DMS79 treated with DMSO at 0.1 percent for 48 hours (cell line): Measurements from ENCODE around the gene DENND10.
"Not testable (repeated sequence)": the region's sequence is repeated elsewhere in the genome, so short reads cannot be mapped to it uniquely, and the experiment has no call there.

ENCODE experiments used
- DNase-seq: peaks from one replicate; lab custom pipeline; 2025; lab: John Stamatoyannopoulos, UW

Gene DENND10, protein sequence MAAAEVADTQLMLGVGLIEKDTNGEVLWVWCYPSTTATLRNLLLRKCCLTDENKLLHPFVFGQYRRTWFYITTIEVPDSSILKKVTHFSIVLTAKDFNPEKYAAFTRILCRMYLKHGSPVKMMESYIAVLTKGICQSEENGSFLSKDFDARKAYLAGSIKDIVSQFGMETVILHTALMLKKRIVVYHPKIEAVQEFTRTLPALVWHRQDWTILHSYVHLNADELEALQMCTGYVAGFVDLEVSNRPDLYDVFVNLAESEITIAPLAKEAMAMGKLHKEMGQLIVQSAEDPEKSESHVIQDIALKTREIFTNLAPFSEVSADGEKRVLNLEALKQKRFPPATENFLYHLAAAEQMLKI

DNA sequence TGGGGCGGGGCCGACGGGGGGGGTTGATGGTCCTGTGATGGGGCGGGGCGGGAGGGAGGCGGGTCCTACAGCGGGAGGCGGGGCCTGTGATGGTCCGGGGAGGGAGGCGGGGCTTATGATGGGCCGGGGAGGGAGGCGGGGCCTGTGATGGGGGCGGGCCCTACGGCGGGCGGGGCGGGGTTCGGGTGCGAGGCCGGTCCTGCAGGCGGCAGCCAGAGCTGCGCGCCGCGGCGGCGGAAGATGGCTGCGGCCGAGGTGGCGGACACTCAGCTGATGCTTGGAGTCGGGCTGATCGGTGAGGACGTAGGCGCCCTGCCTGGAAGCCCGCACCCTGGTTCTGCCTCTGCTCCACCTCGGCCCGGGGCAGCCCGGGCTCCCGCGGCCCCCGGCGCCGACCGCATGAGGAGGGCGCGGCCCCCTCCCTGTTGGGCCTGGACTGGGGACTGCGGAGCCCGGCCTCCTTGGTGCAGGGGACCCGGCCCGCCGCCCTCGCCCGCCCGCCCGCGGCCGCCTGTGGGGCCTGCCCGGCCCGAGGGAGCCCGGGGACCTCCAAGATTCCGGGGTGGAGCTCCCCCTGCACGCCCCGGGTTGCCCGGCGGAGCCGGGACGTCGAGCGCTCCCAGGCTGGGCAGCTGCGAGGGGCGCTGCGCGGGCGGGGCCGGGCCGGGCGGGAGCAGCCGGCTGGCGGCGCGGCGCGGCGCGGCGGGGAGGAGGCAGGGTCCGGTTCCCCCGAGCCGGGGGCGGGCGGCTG lies at the start of gene DENND10:
Gene DENND10, plus strand, starts transcription at position 211 of the 751 bp plus-strand sequence. Its CDS starts 30 bp downstream, at position 241.
- no peak for DNase-seq

DNA sequence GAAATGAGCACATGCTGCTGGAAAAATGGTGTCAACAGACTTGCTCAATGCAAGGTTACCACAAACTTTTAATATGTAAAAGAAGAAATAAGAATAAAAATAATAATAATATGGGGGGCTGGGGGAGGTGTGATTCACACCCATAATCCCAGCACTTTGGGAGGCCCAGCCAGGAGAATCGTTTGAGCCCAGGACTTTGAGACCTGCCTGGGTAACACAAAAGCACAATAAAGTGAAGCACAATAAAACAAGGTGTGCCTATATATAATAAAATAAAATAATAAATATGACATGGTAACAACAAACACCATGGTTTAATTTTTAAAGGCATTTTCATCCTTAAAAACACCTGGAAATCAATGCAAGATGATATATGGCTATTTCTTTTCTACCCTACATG lies 48.4 kb upstream of the DENND10 start:
- no peak for DNase-seq

DNA sequence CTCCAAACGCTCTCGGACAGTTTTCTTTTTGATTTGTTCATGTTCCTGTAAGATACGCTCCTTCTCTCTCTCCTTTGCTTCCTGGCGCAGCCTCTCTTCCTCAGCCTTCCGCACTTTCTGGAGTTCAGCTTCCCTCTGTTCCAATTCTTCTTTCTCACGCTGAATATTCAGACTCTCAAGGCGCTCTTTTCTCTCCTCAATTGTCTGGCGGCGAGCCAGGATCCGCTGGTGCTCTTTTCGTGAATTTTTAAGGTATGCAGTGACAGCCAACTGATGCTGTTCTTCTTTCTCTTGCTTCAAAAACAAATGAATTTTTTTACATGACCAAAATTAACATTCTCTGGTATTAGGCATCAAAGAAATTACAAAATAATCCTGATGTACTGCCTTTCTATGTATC lies 45.9 kb upstream of the DENND10 start:
- no peak for DNase-seq

DNA sequence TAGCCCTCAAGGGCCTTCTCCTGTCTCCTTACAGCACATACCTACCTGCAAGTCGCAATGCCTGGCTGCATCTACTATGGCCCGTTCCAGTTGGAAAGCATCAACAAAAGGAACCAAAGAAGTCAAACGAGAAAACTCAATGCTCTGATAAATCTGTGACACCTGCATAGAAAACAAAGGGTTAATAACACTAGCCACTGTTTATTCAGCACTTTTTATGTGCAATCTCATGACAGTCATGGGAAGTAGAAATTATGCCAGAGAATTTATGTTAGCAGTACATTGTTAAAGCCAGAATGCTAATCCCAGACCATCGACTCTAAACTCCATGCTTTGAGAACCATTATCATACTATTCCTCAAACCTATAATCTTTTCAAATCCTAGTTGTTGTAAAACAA lies 44.4 kb upstream of the DENND10 start:
- DNase-seq, result no peak

DNA sequence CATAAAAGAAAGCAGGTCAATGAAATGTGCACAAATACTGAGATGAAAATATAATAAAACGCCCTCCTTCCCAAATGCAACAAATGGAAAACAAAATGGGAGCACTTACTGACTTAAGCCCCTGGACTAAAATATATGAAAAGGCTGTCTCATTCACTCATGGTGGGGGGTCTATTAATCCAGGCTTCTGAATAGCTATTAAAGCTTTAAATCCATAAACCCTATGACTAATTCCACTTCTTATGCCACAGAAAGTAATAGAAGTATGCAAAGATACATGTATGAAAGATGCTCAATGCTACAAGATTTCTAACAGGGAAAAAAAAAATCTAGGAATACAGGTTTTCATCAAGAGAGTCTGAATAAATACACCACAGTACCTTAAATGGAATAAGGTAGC lies 43.8 kb upstream of the DENND10 start:
- DNase-seq, result no peak

DNA sequence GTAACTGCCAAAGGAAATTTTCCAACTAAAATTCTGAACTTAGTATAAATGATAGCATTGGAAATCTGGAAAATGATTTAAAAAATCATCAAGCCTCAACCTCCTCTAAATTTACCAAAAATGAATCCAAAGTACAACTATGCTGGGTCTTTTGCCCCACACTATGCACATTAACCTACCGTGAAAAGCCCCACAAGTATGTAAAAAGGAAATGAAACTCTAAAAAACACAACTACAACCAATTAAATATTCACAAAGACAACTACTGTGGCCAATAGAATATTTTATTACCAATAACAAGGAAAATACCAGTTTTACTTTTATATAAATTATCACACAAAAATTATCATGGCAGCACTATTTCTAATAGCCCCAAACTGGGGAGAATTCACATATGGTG lies 42.6 kb upstream of the DENND10 start:
- no peak for DNase-seq

DNA sequence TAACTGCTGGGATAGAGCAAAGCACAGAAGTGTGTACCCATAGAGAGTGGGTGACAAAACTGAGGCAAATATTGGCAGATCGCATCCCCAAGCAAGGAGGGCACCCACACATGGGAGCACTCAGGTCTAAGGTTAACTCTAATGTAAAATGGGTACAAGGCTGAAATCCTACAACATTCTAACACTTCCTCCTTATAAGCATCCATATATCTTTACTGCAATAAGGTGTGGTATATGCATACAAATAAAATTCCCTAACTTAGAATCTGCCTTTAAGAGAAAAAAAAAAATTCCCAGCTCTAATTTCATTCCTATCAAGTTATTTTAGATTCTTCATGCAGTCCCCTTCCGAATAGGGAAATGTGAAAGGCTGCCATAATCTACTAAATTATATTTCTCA lies 42.0 kb upstream of the DENND10 start:
- DNase-seq, result no peak

DNA sequence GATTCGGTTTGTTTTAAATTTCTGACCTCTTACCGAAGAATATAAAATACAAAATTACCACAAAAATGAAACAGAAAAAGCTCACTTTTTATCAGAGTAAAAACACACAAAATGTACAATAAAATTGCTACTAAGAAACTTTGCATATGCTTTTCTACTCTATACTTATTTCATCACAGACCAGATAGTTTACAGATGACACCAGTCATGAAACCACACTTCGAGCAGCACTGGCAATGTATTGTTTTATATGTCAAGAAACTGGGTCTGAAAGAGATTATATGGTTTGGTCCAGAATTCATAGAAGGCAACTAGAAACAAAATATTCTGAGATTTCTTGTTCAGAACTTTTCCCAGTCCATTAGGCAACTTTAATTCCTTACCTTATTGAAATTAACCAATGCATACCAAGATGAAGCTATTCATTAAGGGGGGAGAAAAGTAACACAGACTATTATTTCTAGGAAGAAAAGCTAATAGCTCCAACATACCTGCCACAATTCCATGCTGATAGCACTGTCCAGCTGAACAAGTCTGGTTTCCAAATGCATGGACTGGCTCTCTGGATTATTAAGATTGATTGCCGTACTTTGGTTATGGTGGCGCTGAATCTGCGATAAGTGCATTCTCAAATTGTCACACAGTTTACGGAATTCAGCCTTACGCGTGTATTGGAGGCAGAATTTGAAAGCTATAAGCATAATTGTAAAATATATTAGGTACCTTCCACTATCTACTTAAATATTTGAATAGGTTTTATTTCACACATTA lies 33.3 kb upstream of the DENND10 start:
- no peak for DNase-seq

DNA sequence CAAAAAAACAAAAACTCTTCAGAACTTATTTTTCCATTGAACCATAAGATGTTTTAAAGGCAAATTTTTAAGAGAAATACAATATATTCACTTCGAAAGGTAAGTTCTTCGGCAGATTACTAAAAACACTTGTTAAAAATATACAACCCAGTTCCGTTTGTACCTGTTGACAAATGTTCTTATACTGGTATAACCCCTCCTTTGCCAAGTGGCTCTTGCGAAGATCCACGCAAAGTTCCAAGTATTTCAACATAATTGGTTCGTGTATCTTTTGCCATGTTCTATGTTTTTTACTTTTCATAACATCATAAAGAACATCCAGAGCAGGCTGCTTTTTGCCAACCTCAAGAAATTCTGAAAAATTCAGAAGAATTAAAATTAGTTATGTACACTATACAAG lies 30.3 kb upstream of the DENND10 start:
- no peak for DNase-seq

DNA sequence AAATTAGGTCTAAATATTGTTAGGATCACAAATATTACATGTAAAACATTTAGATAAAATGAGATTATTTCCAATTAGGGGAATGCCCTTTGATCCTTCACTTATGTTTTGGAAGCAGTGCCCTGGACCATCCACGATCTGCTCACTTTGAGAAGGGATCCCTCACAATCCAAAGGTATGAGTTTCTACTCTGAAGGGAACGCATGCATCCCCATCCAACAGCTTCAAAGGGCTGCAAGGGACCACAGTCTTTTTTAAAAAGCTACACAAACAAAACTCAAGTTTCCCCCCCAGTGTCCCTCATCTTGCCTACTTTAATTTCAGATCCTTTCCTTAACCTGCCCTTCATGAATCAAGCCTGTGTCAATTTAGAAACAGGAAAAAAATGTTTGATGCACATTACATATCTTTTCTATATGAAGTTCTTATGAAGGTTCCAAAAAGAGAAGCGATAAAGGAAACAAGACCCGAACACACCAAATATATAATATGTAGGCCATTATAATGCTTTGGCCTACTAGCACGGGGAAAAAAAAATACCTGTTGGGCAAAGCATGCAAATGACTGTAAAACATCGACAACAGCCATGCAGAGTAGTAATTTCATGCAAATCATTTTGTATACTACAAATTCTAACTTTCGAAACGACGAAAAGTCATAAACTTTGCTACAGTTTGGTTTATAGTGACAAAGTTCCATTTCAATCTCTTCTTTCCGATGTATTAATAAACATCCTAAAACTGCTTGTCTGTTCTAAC lies 25.3 kb upstream of the DENND10 start:
- DNase-seq, result no peak

DNA sequence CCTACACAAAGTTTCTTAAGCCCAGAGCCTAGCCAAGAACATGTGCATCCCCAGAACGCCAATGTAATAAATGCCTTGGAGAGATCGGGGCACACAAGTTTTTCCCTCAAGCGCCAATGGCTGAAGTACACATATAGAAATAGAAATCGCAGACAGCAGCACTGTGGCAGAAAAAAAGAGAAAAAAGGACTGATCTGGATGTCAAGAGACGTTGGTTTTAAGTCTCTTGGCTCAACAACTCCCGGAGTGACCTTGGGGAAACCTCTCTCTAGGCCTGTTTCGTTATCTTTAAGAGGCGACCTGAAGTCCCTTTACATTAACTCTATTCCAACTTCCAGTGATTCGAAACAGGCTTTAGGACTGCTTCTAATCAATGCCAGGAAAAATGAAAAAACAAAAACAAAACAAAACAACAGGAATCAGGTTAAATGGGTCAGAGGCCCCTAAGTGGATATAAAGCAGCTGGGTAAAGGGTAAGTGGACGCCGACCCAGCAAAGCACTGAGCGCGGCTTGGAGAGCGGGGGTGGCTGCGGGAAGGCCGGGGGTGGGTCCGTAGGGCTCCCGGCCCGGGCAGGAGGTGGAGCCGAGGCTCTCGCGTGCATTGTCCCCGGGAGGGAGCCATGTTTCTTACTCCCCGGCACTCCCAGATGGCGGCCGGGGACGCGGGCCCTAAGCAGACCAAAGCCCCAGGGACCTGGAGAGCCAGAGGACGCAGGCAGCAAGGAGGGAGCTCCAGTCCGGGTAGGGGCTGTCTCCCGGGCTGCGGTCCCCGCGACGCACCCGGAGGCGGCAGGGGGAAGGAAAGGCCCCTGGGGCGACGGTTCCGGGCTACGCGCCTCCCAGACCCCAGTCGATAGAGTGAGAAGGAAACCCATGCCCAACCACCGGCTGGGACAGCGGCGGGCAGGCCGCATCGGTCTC lies 24.1 kb upstream of the DENND10 start:
- no peak for DNase-seq

DNA sequence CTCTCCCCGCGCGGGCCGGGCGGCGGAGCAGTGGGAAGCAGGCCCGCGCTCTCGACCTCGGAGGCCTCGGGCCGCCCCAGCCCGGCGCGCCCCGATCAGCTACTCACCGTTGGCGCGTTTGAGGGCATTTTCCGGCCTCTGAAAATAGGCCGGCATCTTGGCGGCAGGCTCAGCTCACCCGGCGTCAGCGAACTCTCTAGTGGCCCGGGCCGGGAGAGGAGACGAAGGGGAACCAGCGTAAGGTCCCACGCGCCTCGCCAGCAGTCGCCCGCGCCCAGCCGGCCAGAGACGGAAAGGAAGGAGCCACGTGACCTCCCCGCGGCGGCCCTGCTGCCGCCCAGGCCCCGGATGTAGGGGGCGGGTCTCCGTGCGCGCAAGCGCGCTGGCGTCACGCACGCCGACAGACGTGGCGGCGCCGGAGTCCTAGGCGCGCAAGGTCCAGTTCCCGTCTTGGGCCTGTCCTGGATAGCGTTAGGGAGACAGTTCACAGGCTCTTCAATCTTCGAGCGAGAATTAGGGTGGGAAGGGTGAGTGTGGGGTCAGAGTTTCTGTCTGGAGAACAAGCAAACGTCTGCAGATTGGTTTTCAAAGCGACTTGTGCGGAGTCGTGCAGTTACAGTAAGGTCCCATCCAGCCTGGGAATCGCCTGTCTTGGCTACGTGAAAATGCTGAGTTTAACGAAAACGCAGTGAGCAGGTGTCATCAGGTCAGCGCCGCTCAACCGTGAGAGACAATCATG lies 23.2 kb upstream of the DENND10 start, which contains the start of gene EIF3A:
Gene EIF3A, minus strand, starts transcription at position 297 of the 739 bp plus-strand sequence. Its CDS starts 141 bp downstream, at position 156.
- DNase-seq, result peak; percentile 42

DNA sequence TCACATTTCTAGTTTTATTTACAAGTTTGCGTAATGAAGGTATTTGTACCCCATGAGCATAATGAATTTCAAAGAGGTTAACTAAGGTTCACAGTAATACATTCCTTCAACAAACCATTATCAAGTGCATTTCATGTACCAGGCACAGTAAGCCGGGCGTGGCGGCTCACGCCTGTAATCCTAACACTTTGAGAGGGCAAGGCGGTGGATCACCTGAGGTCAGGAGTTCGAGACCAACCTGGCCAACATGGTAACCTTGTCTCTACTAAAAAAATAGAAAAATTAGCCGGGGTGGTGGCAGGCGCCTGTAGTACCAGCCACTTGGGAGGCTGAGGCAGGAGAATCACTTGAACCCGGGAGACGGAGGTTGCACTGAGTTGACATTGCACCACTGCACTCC lies 19.0 kb upstream of the DENND10 start:
- DNase-seq, result no peak

DNA sequence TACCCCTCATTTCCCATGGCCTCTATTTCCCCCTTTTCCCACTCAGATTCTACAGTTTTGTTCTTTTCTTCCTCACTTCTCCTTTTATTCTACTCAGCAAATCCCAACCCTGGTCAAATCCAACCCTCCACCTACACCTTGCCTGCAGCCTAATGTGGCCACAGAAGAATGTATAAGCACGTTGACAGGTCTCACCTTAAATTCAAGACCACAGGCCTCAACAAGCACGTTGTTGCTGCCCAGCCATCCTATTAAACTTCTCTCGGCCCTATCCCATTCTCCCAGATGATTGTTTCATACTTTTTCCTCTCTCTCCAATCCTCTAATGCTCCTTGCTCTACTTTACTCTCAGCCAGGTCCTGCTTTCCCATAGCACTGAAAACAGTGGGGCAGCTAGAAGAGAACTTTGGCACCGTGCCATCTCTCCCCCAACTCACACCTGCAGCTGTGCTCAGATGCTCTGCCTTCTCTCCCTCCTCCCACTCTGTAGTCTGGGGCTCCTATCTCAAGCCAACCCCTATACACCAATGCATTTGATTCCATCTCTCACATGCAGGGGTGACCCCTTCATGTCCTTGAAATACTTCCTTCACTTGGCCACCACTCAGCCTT lies 16.5 kb upstream of the DENND10 start:
- DNase-seq, result no peak

DNA sequence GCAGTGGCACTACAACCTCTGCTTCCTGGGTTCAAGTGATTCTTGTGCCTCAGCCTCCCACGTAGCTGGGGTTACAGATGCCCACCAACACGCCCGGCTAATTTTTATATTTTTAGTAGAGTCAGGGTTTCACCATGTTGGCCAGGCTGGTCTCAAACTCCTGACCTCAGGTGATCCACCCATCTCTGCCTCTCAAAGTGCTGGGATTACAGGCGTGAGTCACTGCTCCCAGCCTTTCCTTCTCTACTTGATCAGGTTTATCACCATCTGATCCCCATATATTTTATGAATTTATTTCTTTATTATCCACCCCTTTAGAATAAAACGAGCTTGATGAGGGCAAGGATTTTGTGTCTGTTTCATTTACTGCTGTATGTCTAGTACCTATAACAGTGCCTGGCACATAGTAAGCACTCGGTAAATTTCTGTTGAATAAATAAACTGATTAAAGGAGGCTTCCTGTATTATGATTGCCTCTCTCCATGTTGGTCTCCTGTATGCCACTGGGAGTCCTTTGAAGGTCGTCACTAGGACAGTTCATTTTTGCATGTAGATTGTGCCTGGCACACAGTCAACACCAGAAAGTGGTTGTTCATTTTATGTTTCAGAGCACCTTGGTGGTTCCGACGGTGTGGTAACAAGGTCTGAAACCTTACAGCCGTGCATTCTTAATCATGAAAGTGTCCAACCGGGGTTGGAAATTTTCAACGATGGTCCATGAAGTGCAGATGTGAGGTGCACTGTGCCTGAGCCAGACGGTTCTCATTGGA lies 13.7 kb upstream of the DENND10 start:
- no peak for DNase-seq

DNA sequence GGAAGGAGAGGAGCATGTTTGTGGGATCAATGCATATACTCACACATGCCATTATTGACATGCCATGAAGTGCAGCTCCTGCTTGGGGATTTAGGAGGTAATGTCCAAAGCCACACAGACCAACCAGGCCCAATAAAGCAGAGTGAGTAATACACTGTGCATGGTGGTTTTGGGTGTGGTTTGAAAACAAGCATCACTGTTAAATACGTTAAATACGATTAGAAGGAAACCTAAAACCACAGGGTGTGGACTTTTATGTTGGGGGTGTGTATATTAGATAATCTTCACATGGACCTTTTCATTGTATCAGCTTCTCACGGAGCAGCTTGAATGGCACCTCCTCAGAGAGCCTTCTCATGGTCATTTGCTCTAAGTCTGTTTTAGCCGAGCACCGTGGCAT lies 12.9 kb upstream of the DENND10 start:
- DNase-seq, result no peak

DNA sequence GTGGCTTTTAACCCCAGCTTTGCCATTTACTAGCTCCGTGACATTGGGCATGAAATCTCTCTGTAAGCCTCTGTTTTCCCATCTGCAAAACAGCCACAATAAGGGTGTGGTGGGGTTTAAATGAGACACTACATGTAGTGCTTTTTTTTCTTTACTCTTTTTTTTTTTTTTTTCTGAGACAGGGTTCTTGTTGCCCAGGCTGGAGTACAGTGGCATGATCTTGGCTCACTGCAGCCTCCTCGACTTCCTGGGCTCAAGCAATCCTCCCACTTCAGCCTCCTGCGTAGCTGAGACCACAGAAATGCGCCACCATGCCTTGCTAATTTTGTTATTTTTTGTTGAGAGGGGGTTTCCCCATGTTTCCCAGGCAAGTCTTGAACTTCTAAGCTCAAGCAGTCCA lies 8.3 kb upstream of the DENND10 start:
- DNase-seq, result no peak

DNA sequence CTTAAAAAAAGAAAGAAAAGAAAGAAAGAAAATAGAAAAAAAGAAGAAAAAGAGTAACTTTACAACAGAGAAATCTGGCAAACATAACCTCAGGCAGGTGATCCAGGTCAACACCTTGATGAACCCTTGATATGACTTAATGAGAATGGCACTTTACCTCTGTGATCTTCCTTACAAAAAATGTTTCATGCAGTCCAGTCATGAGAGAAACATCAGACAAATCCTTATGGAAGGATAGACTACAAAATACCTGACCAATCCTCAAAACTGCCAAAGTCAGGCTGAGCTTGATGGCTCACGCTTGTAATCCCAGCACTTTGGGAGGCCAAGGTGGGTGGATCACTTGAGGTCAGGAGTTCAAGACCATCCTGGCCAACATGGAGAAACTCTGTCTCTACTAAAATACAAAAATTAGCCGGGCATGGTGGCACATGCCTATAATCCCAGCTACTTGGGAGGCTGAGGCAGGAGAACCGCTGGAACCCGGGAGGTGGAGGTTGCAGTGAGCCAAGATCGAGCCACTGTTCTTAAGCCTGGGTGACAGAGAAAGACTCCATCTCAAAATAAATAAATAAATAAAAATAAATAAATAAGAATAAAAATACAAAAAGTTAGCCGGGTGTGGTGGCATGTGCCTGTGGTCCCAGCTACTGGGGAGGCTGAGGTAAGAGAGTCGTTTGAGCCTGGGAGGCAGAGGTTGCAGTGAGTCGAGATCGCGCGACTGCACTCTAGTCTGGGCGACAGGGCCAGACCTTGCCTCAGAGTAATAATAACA lies 7.1 kb upstream of the DENND10 start:
- not testable (repeated sequence) for DNase-seq
